NB4 (cell line): ENCODE measurements around the gene POGZ.

ENCODE experiments used
- MYC ChIP-seq: IDR thresholded peaks from 2 replicates; pipeline ENCODE4 v1.6.1; 2011; ENCODE audit warnings: low read depth, low read length
- POLR2A ChIP-seq: IDR thresholded peaks from 2 replicates; pipeline ENCODE4 v1.6.1; 2011; ENCODE audit warnings: mild to moderate bottlenecking; ENCODE audit not compliant: insufficient read length; ENCODE audit errors: extremely low read depth
- TF ChIP-seq, protein P1 (sequence below): IDR thresholded peaks from one replicate; pipeline ENCODE4 v1.5.1; 2012; ENCODE audit warnings: low read depth, low read length

DNA sequence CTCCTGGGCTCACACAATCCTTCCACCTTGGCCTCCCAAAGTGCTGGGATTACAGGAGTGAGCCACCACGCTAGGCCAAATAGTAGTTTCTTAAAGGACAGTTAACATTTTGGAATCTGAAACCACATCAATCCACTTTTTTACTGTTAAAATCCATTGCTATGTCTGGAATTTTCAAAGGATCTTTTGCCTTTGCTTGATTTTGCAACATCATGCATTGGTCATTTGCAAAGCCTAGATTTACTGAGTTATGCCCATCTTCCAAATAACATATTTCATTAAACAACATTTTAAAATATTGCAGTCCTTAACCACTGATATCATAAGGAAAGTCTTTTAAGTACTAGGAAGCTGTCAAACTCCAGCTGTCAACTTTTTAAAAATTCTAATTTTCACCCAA lies 3.3 kb downstream of the POGZ start:
- no peak for TF ChIP-seq POLR2A
- TF ChIP-seq, protein P1, sequence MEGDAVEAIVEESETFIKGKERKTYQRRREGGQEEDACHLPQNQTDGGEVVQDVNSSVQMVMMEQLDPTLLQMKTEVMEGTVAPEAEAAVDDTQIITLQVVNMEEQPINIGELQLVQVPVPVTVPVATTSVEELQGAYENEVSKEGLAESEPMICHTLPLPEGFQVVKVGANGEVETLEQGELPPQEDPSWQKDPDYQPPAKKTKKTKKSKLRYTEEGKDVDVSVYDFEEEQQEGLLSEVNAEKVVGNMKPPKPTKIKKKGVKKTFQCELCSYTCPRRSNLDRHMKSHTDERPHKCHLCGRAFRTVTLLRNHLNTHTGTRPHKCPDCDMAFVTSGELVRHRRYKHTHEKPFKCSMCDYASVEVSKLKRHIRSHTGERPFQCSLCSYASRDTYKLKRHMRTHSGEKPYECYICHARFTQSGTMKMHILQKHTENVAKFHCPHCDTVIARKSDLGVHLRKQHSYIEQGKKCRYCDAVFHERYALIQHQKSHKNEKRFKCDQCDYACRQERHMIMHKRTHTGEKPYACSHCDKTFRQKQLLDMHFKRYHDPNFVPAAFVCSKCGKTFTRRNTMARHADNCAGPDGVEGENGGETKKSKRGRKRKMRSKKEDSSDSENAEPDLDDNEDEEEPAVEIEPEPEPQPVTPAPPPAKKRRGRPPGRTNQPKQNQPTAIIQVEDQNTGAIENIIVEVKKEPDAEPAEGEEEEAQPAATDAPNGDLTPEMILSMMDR, result no peak
- TF ChIP-seq MYC, result no peak
